Measurements from ENCODE around the gene PRKCD.

DNA sequence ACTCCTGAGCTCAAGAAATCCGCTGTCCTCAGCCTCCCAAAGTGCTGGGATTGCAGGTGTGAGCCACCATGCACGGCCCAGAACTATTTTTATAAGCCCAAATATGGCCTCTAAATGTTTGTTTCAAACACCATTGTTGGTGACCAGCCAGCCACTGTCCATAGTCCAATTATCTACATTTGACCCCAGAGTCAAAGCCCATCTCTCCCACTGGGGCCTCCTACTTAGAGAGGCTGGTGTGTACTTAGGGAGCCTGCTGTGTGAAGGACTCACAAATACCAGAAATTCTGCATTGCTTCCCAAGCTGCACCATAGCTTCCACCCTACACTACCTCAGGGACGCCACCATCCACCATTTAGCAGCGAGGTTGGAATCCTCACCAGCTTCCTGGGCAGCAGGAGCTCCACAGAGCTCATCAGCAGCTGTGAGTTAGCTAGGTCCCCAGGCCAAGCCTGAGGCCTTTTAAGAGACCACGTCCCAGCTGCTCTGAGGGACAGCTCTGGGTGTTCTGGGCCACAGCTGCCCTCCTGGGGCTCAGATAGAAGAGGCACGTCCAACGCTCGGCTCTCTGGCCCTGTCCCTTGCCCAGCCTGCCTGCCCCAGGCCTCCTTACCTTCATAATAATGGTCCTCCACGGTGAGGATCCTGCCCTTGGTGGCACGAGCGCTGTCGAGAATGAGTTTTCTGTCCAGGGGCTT, 65.3 kb downstream of the PRKCD start:
- TF ChIP-seq, protein P1, sequence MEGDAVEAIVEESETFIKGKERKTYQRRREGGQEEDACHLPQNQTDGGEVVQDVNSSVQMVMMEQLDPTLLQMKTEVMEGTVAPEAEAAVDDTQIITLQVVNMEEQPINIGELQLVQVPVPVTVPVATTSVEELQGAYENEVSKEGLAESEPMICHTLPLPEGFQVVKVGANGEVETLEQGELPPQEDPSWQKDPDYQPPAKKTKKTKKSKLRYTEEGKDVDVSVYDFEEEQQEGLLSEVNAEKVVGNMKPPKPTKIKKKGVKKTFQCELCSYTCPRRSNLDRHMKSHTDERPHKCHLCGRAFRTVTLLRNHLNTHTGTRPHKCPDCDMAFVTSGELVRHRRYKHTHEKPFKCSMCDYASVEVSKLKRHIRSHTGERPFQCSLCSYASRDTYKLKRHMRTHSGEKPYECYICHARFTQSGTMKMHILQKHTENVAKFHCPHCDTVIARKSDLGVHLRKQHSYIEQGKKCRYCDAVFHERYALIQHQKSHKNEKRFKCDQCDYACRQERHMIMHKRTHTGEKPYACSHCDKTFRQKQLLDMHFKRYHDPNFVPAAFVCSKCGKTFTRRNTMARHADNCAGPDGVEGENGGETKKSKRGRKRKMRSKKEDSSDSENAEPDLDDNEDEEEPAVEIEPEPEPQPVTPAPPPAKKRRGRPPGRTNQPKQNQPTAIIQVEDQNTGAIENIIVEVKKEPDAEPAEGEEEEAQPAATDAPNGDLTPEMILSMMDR (IDR thresholded peaks at IDR 0.05) = no peak
- no peak for TF ChIP-seq POLR2A (IDR thresholded peaks at IDR 0.05)

Measured in Peyer's patch (tissue), 4 donors.